K562 (cell line): ENCODE results near the gene LNPEP. TPM values are rescaled to one million over a fixed set of nuclear protein-coding genes. Genes with fewer than 3 reads are reported as not detected.

Experiments used
- ATAC-seq: fragments of 200-7000 bp; cut with Tn5 transposase; 3 replicates; pipeline ENCODE4 v1.9.1; 2020; ENCODE audit warnings: moderate library complexity
- BruUV-seq: library from RNA; stranded (reverse); fragments of 400-500 nt; replicated peaks from 2 replicates; lab custom pipeline; 2021; lab: Mats Ljungman, UMichigan
- CTCF ChIA-PET: fragments of 300-600 bp; formaldehyde crosslinking; extraction: SDS; loops from one replicate; lab custom pipeline; 2021; ENCODE audit warnings: low intra/inter-chr PET ratio; lab: Yijun Ruan, JAX
- POLR2A ChIA-PET: fragments of 300-600, 350-650 bp; sonication (Branson Sonifier 250); formaldehyde crosslinking; extraction: SDS; loops from one replicate; lab custom pipeline; 2021; ENCODE audit warnings: antibody characterized with exemption, inconsistent platforms; lab: Yijun Ruan, JAX
- DNase-seq, 4 experiments: peaks; one replicate each; pipeline versions ENCODE4 v3.0.0 to v3.0.0-alpha.2; 2011 to 2018; ENCODE audit warnings: low spot score in 3 of 4, mixed read lengths in 3 of 4; ENCODE audit errors: extremely low read depth in 1 of 4
- FAIRE-seq: peaks from 2 replicates; lab custom pipeline; 2011; peaks lifted over from hg19 to GRCh38; lab: Jason Lieb, UNC
- H2AFZ ChIP-seq: 2 replicates; pipeline ENCODE4 v1.6.0; 2011; ENCODE audit warnings: low read depth, low read length, control low read depth, inconsistent platforms
- H3K27ac ChIP-seq: fragments of 200-600 bp; 3 replicates; pipeline ENCODE4 v1.8.0; 2011; ENCODE audit warnings: low read depth, mild to moderate bottlenecking, control low read depth, inconsistent platforms, low read length, moderate library complexity, mixed read lengths; ENCODE audit errors: extremely low read depth
- H3K27me3 ChIP-seq, 2 experiments: fragments of 300-600 bp in 1 of 2; 2 replicates in 1 of 2; 3 replicates in 1 of 2; pipeline versions ENCODE4 v1.6.0 to v1.8.0; 2011; ENCODE audit warnings: inconsistent platforms in 2 of 2, low read length in 2 of 2, mild to moderate bottlenecking in 1 of 2, mixed read lengths in 1 of 2, moderate library complexity in 1 of 2; ENCODE audit not compliant: control insufficient read depth in 2 of 2, insufficient read depth in 2 of 2
- H3K36me3 ChIP-seq: fragments of 300-600 bp; 3 replicates; pipeline ENCODE4 v1.8.0; 2011; ENCODE audit warnings: mild to moderate bottlenecking, low read length, inconsistent platforms; ENCODE audit not compliant: control insufficient read depth, insufficient read depth
- H3K4me1 ChIP-seq, 2 experiments: fragments of 200-600 bp in 1 of 2; replicated peaks in 1 of 2; 2 replicates in 1 of 2; 3 replicates in 1 of 2; pipeline versions ENCODE4 v1.5.1 to v1.8.0; 2011; ENCODE audit warnings: inconsistent platforms in 2 of 2, low read length in 2 of 2, mild to moderate bottlenecking in 1 of 2, mixed read lengths in 1 of 2, moderate library complexity in 1 of 2; ENCODE audit not compliant: control insufficient read depth in 2 of 2, insufficient read depth in 2 of 2
- H3K4me2 ChIP-seq: 2 replicates; pipeline ENCODE4 v1.6.1; 2011; ENCODE audit warnings: low read length, control low read depth, inconsistent platforms, mixed read lengths; ENCODE audit not compliant: insufficient read depth
- H3K4me3 ChIP-seq: fragments of 200-600 bp; sonication (generic), shearing (Covaris generic); 2 replicates; pipeline ENCODE4 v1.5.1; 2016; ENCODE audit warnings: control low read depth, inconsistent platforms
- H3K79me2 ChIP-seq: fragments of 200-600 bp; 3 replicates; pipeline ENCODE4 v1.8.0; 2011; ENCODE audit warnings: low read length, inconsistent platforms; ENCODE audit not compliant: control insufficient read depth, insufficient read depth
- H3K9ac ChIP-seq, 2 experiments: 2 replicates each; pipeline versions ENCODE4 v1.6.0 to v1.6.1; 2011; ENCODE audit warnings: low read depth in 2 of 2, low read length in 2 of 2, control low read depth in 1 of 2, inconsistent platforms in 1 of 2, mild to moderate bottlenecking in 1 of 2, mixed read lengths in 1 of 2; ENCODE audit not compliant: insufficient read depth in 1 of 2
- H3K9me1 ChIP-seq: one replicate; pipeline ENCODE4 v1.6.0; 2011; ENCODE audit warnings: inconsistent platforms, mild to moderate bottlenecking, low read length, moderate library complexity; ENCODE audit not compliant: control insufficient read depth, insufficient read depth
- H3K9me3 ChIP-seq: replicated peaks from 2 replicates; pipeline ENCODE4 v1.5.1; 2011; ENCODE audit warnings: low read depth, low read length, inconsistent platforms; ENCODE audit not compliant: control insufficient read depth, insufficient read depth
- H4K20me1 ChIP-seq: replicated peaks from 2 replicates; pipeline ENCODE4 v1.6.1; 2011; ENCODE audit warnings: low read length, inconsistent platforms, mixed read lengths; ENCODE audit not compliant: control insufficient read depth, insufficient read depth
- CBFA2T3 ChIP-seq: fragments of 450-650 bp; IDR thresholded peaks from 2 replicates; pipeline ENCODE4 v1.6.1; 2017
- CHD7 ChIP-seq: fragments of 200-600 bp; sonication (generic); IDR thresholded peaks from one replicate; pipeline ENCODE4 v1.6.1; 2012; ENCODE audit warnings: mild to moderate bottlenecking, low read depth, low read length, inconsistent platforms
- CTCF ChIP-seq, 3 experiments: IDR thresholded peaks in 2 of 3; conservative IDR thresholded peaks in 1 of 3; 2 replicates each; pipeline ENCODE4 v1.5.1; 2011 to 2012; ENCODE audit warnings: low read length in 3 of 3, mild to moderate bottlenecking in 3 of 3, control low read depth in 2 of 3, improper control_type of control experiment in 1 of 3, inconsistent platforms in 1 of 3, low read depth in 1 of 3, mixed read lengths in 1 of 3, moderate library complexity in 1 of 3; ENCODE audit not compliant: insufficient read depth in 2 of 3
- KDM1A ChIP-seq, 2 experiments: fragments of 450-650 bp; IDR thresholded peaks; 2 replicates each; pipeline ENCODE4 v1.6.1; 2016; ENCODE audit warnings: mild to moderate bottlenecking in 2 of 2
- MEF2A ChIP-seq: IDR thresholded peaks from 2 replicates; pipeline ENCODE4 v1.6.1; 2011; ENCODE audit warnings: low read depth, mild to moderate bottlenecking, low read length, moderate library complexity; ENCODE audit not compliant: control insufficient read depth
- NR4A1 ChIP-seq, 2 experiments: fragments of 250-450 bp in 1 of 2; fragments of 450-650 bp in 1 of 2; sonication (Bioruptor Pico) in 1 of 2; IDR thresholded peaks; 2 replicates each; pipeline versions ENCODE4 v1.4.0 to v1.6.1; 2016 to 2020; ENCODE audit warnings: mild to moderate bottlenecking in 2 of 2, missing compliant biosample characterization in 1 of 2, missing genetic modification characterization in 1 of 2, moderate library complexity in 1 of 2
- SETDB1 ChIP-seq: IDR thresholded peaks from one replicate; pipeline ENCODE4 v1.6.1; 2012; ENCODE audit warnings: low read length, control low read depth, inconsistent platforms
- SP2 ChIP-seq: IDR thresholded peaks from 2 replicates; pipeline ENCODE4 v1.6.1; 2011; ENCODE audit warnings: mild to moderate bottlenecking, low read depth, low read length, moderate library complexity; ENCODE audit not compliant: poor library complexity, severe bottlenecking; ENCODE audit errors: extremely low read depth
- TAF1 ChIP-seq: IDR thresholded peaks from 2 replicates; pipeline ENCODE4 v1.6.1; 2011; ENCODE audit warnings: mild to moderate bottlenecking, low read length, moderate library complexity; ENCODE audit not compliant: insufficient read depth, control insufficient read depth, severe bottlenecking; ENCODE audit errors: extremely low read depth
- WGBS: fragments of 100-300 bp; shearing (Covaris generic); methylation state at CpG from one replicate; pipeline ENCODE4 v1.1.6; 2016; ENCODE audit warnings: low coverage, mixed read lengths; ENCODE audit not compliant: insufficient coverage; ENCODE audit errors: missing lambda C conversion rate; 5-methylcytosine and 5-hydroxymethylcytosine counted together
- in situ Hi-C: fragments of 300-500 bp; cut with MboI; formaldehyde crosslinking; loops from 4 replicates; pipeline ENCODE4 v1.15.0; 2018; ENCODE audit warnings: inconsistent platforms, mixed read lengths
- intact Hi-C: fragments of 100-400 bp; cut with micrococcal nuclease; formaldehyde crosslinking; loops from 2 replicates; pipeline ENCODE4 v1.14.2; 2022
- polyA plus RNA-seq, 8 experiments: library from polyadenylated mRNA; depleted of rRNA in 4 of 8; stranded (reverse) in 5 of 8; unstranded in 3 of 8; fragments of >200 nt; fragmentation: Nextera tagmentation in 2 of 8; fragmentation: Illumina TruSeq in 1 of 8; extraction: Ambion mirVana in 2 of 8; extraction: Trizol in 1 of 8; gene quantifications; 2 replicates each; pipeline versions ENCODE4 v1.2.1 to v1.2.3, GENCODE V29; 2011 to 2014; ENCODE audit warnings: inconsistent platforms in 1 of 8, missing spikeins in 1 of 8
- total RNA-seq, 7 experiments: library from RNA; depleted of rRNA in 6 of 7; stranded (reverse); fragments of >200 nt in 6 of 7; fragmentation: Illumina TruSeq in 2 of 7; extraction: Trizol in 2 of 7; gene quantifications; 2 replicates each; pipeline versions ENCODE4 v1.2.1 to v1.2.3, GENCODE V29; 2011 to 2021; ENCODE audit warnings: low replicate concordance in 1 of 7

Gene LNPEP
- total and polyA plus RNA-seq, 9 of the 15 experiments (the other 6 are each of a cell fraction or from before 2014, with no cell fraction given) = 2.6 to 27.9 (median 11.2) TPM

GRCh38 chr5:96901384-96901783 is 34.5 kb upstream of the LNPEP start:
- peak; percentile 60; the same call in 2 of the 3 replicates for ATAC-seq
- POLR2A ChIA-PET = no interaction called here
- DNase-seq = peak in 1 of 4 experiments; percentile 21
- no peak for TF ChIP-seq TAF1
- TF ChIP-seq CBFA2T3 = no peak
- TF ChIP-seq MEF2A = no peak
- no peak for TF ChIP-seq SETDB1
- no peak for TF ChIP-seq SP2
- TF ChIP-seq KDM1A (IDR thresholded peaks at IDR 0.05) = no peak
- peak; percentile 38 to 80 (median 47); a peak in 5 of 6 replicates for TF ChIP-seq CTCF (IDR thresholded peaks at IDR 0.05 in 2 of 3, conservative IDR thresholded peaks at IDR 0.05 in 1 of 3; ENCODE audit: insufficient read depth in 2 of 3, low read depth in 1 of 3, low read length in 3 of 3)
- no peak for TF ChIP-seq NR4A1 (CRISPR knock-in tag; IDR thresholded peaks at IDR 0.05)
- no peak for TF ChIP-seq NR4A1 (tag; IDR thresholded peaks at IDR 0.05)
- TF ChIP-seq CHD7 = no peak

More at GRCh38 chr5:96901384-96901783, 34.5 kb upstream of the LNPEP start:
- no peak for FAIRE-seq
- no peak overlapping the region for H3K4me3 ChIP-seq
- no peaks in the 10 kb centered on the region for H3K4me1 ChIP-seq
- no peaks in the 10 kb centered on the region for H3K36me3 ChIP-seq
- no peaks in the 10 kb centered on the region for H3K27me3 ChIP-seq
- no peaks in the 10 kb centered on the region for H3K9me3 ChIP-seq
- WGBS = 69% methylated on average over 6 of the region's 6 CpGs
- CTCF ChIA-PET = no interaction called here
- no TSS peak for BruUV-seq
- no peaks in the 10 kb centered on the region for H3K9me1 ChIP-seq
- no peak overlapping the region for H3K4me2 ChIP-seq
- H2AFZ ChIP-seq = no peak overlapping the region
- H3K9ac ChIP-seq = no peak overlapping the region
- H3K79me2 ChIP-seq = no peaks in the 10 kb centered on the region
- H3K27ac ChIP-seq = no peak overlapping the region
- in situ Hi-C loops = no loop called here
- intact Hi-C loops = no loop called here
- no peaks in the 10 kb centered on the region for H4K20me1 ChIP-seq
